Measurements from ENCODE around the gene IGSF9B.

GRCh38 chr11:133936136-133936535, 20.6 kb downstream of the IGSF9B start:
- TF ChIP-seq, protein P1, sequence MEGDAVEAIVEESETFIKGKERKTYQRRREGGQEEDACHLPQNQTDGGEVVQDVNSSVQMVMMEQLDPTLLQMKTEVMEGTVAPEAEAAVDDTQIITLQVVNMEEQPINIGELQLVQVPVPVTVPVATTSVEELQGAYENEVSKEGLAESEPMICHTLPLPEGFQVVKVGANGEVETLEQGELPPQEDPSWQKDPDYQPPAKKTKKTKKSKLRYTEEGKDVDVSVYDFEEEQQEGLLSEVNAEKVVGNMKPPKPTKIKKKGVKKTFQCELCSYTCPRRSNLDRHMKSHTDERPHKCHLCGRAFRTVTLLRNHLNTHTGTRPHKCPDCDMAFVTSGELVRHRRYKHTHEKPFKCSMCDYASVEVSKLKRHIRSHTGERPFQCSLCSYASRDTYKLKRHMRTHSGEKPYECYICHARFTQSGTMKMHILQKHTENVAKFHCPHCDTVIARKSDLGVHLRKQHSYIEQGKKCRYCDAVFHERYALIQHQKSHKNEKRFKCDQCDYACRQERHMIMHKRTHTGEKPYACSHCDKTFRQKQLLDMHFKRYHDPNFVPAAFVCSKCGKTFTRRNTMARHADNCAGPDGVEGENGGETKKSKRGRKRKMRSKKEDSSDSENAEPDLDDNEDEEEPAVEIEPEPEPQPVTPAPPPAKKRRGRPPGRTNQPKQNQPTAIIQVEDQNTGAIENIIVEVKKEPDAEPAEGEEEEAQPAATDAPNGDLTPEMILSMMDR (IDR thresholded peaks at IDR 0.05), result no peak
- TF ChIP-seq POLR2AphosphoS5 (IDR thresholded peaks at IDR 0.05; ENCODE audit: low read depth, low read length) (no peak), SIN3A (IDR thresholded peaks at IDR 0.05; ENCODE audit: borderline replicate concordance, insufficient read depth, low read depth, low read length) (no peak)
- TF ChIP-seq, protein P2, sequence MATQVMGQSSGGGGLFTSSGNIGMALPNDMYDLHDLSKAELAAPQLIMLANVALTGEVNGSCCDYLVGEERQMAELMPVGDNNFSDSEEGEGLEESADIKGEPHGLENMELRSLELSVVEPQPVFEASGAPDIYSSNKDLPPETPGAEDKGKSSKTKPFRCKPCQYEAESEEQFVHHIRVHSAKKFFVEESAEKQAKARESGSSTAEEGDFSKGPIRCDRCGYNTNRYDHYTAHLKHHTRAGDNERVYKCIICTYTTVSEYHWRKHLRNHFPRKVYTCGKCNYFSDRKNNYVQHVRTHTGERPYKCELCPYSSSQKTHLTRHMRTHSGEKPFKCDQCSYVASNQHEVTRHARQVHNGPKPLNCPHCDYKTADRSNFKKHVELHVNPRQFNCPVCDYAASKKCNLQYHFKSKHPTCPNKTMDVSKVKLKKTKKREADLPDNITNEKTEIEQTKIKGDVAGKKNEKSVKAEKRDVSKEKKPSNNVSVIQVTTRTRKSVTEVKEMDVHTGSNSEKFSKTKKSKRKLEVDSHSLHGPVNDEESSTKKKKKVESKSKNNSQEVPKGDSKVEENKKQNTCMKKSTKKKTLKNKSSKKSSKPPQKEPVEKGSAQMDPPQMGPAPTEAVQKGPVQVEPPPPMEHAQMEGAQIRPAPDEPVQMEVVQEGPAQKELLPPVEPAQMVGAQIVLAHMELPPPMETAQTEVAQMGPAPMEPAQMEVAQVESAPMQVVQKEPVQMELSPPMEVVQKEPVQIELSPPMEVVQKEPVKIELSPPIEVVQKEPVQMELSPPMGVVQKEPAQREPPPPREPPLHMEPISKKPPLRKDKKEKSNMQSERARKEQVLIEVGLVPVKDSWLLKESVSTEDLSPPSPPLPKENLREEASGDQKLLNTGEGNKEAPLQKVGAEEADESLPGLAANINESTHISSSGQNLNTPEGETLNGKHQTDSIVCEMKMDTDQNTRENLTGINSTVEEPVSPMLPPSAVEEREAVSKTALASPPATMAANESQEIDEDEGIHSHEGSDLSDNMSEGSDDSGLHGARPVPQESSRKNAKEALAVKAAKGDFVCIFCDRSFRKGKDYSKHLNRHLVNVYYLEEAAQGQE (IDR thresholded peaks at IDR 0.05; ENCODE audit: insufficient read depth in 1 of 2, low read depth in 2 of 2, low read length in 1 of 2), result no peak

All from Panc1 (cell line).